ENCODE data around the gene RNF25.

DNA sequence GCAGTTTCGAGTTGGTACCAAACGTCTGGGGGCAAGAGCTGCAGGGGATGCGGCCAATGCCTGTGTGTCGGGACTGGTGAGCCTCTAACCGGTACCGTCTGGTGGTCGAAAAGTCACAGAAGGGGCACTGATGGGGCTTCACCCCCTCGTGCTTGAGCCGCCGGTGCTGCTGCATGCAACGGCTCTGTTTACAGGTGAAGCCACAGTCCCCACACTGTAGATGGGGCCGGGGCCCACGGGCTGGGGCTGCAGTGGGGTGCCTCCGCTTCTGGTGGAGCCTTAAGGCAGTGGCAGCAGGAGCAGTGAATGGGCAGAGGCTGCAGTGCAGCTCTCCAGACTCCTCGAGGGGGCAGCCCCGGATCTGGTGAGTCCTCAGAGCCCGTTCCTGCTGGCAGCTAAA lies 29.0 kb downstream of the RNF25 start:
- TF ChIP-seq, protein P1, sequence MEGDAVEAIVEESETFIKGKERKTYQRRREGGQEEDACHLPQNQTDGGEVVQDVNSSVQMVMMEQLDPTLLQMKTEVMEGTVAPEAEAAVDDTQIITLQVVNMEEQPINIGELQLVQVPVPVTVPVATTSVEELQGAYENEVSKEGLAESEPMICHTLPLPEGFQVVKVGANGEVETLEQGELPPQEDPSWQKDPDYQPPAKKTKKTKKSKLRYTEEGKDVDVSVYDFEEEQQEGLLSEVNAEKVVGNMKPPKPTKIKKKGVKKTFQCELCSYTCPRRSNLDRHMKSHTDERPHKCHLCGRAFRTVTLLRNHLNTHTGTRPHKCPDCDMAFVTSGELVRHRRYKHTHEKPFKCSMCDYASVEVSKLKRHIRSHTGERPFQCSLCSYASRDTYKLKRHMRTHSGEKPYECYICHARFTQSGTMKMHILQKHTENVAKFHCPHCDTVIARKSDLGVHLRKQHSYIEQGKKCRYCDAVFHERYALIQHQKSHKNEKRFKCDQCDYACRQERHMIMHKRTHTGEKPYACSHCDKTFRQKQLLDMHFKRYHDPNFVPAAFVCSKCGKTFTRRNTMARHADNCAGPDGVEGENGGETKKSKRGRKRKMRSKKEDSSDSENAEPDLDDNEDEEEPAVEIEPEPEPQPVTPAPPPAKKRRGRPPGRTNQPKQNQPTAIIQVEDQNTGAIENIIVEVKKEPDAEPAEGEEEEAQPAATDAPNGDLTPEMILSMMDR (conservative IDR thresholded peaks at IDR 0.05 in 1 of 2, IDR thresholded peaks at IDR 0.05 in 1 of 2; ENCODE audit: extremely low read depth in 1 of 2, insufficient read depth in 1 of 2, low read depth in 1 of 2, low read length in 2 of 2), result no peak
- TF ChIP-seq EZH2 (IDR thresholded peaks at IDR 0.05; ENCODE audit: borderline replicate concordance, low read length), result no peak

All from mammary epithelial cell (primary cell).